ENCODE measurements around the gene DOCK3. TPM values are rescaled to one million over a fixed set of nuclear protein-coding genes. Genes with fewer than 3 reads are reported as not detected.

DOCK3 gene
- polyA plus RNA-seq, 2 of the 4 experiments (the other 2 are of a cell fraction) = 0.40 to 0.46 TPM

DNA sequence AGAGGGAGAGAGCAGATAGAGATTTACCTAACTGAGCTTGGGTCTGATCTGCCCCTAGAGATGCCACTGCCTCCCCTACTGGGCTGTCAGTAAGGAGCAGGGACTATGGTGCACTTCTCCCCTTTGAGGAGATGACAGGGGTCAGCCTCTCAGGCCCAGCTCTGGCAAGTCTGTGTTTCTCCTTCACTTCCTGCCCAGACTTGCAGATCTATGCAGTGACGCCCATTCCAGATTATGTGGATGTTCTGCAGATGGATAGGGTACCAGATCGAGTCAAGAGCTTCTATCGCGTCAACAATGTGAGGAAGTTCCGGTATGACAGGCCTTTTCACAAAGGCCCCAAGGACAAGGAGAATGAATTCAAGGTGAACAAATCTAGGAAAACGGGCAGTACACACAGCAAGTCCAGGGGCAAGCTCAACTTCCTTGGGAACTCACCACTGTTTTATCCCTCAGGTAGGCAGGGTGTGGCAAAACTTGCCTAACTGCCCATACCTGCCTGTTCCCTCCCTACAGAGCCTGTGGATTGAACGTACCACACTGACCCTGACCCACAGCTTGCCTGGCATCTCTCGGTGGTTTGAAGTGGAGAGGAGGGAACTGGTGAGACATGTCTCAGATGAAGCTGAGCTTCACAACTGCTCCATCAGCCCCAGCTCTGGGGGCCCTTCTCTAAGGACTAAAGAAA lies 681.3 kb downstream of the DOCK3 start:
- Histone ChIP-seq H3K9me3 (no peaks in the 10 kb centered on the region), H3K4me1 (no peaks in the 10 kb centered on the region), H3K27ac (no peak overlapping the region), H3K4me2 (no peak overlapping the region), H3K4me3 (no peak overlapping the region)
- ATAC-seq (no peak), FAIRE-seq (no peak), DNase-seq (ENCODE audit: low read depth in 1 of 2, low spot score in 1 of 2) (no peak)
- ChIA-PET POLR2A (no interaction called here), CTCF (interaction anchor here (0.7 to 1.3 kb wide), 3 partner anchors 11 to 363 kb away, joined by 3 to 4 read pairs (median 3); no protein-coding TSS in a partner anchor)
- WGBS (ENCODE audit: missing lambda C conversion rate) = 67% methylated on average over 8 of the region's 8 CpGs
- TF ChIP-seq, protein P1, sequence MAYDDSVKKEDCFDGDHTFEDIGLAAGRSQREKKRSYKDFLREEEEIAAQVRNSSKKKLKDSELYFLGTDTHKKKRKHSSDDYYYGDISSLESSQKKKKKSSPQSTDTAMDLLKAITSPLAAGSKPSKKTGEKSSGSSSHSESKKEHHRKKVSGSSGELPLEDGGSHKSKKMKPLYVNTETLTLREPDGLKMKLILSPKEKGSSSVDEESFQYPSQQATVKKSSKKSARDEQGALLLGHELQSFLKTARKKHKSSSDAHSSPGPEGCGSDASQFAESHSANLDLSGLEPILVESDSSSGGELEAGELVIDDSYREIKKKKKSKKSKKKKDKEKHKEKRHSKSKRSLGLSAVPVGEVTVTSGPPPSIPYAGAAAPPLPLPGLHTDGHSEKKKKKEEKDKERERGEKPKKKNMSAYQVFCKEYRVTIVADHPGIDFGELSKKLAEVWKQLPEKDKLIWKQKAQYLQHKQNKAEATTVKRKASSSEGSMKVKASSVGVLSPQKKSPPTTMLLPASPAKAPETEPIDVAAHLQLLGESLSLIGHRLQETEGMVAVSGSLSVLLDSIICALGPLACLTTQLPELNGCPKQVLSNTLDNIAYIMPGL (CRISPR knock-in tag; IDR thresholded peaks at IDR 0.05; ENCODE audit: borderline replicate concordance) = no peak
- TF ChIP-seq FOSL2 (IDR thresholded peaks at IDR 0.05) (no peak), FOSL2 (CRISPR knock-in tag; IDR thresholded peaks at IDR 0.05) (no peak), POLR2A (IDR thresholded peaks at IDR 0.05; ENCODE audit: low read length) (no peak), EHF (CRISPR knock-in tag; IDR thresholded peaks at IDR 0.05) (no peak), CHD2 (IDR thresholded peaks at IDR 0.05; ENCODE audit: low read length, partially characterized antibody) (no peak), MAZ (IDR thresholded peaks at IDR 0.05; ENCODE audit: borderline replicate concordance, low read depth, low read length) (no peak), EP300 (IDR thresholded peaks at IDR 0.05) (no peak), SREBF2 (IDR thresholded peaks at IDR 0.05) (no peak), CEBPB (IDR thresholded peaks at IDR 0.05) (no peak)
- TF ChIP-seq, protein P2, sequence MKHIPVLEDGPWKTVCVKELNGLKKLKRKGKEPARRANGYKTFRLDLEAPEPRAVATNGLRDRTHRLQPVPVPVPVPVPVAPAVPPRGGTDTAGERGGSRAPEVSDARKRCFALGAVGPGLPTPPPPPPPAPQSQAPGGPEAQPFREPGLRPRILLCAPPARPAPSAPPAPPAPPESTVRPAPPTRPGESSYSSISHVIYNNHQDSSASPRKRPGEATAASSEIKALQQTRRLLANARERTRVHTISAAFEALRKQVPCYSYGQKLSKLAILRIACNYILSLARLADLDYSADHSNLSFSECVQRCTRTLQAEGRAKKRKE (CRISPR knock-in tag; IDR thresholded peaks at IDR 0.05; ENCODE audit: low read depth) = no peak
- TF ChIP-seq, protein P3, sequence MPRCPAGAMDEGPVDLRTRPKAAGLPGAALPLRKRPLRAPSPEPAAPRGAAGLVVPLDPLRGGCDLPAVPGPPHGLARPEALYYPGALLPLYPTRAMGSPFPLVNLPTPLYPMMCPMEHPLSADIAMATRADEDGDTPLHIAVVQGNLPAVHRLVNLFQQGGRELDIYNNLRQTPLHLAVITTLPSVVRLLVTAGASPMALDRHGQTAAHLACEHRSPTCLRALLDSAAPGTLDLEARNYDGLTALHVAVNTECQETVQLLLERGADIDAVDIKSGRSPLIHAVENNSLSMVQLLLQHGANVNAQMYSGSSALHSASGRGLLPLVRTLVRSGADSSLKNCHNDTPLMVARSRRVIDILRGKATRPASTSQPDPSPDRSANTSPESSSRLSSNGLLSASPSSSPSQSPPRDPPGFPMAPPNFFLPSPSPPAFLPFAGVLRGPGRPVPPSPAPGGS (IDR thresholded peaks at IDR 0.05) = no peak
- TF ChIP-seq, protein P4, sequence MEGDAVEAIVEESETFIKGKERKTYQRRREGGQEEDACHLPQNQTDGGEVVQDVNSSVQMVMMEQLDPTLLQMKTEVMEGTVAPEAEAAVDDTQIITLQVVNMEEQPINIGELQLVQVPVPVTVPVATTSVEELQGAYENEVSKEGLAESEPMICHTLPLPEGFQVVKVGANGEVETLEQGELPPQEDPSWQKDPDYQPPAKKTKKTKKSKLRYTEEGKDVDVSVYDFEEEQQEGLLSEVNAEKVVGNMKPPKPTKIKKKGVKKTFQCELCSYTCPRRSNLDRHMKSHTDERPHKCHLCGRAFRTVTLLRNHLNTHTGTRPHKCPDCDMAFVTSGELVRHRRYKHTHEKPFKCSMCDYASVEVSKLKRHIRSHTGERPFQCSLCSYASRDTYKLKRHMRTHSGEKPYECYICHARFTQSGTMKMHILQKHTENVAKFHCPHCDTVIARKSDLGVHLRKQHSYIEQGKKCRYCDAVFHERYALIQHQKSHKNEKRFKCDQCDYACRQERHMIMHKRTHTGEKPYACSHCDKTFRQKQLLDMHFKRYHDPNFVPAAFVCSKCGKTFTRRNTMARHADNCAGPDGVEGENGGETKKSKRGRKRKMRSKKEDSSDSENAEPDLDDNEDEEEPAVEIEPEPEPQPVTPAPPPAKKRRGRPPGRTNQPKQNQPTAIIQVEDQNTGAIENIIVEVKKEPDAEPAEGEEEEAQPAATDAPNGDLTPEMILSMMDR (IDR thresholded peaks at IDR 0.05) = no peak

DNA sequence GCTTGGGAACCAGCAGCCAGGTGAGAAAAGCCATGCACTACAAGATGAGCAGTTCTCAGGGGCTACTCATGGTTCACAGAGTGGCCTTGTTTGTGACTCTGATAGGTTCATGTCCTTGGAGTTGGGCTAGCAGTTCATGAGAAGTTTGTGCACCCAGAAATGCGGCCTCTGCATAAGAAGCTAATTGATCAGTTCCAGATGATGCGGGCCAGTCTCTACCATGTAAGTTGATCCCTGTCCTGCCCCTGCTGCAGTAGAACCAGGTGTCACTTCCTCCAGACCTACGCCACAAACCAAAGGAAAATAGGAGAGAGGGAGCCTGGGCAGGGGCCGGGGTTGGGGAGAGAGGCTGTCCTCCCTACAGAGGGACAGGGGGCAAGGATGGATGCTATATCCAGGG lies 683.1 kb downstream of the DOCK3 start:
- no peaks in the 10 kb centered on the region for H3K4me1 ChIP-seq
- TF ChIP-seq NPAS2 (CRISPR knock-in tag; IDR thresholded peaks at IDR 0.05; ENCODE audit: borderline replicate concordance) (no peak), FOSB (CRISPR knock-in tag; IDR thresholded peaks at IDR 0.05) (no peak), MAZ (IDR thresholded peaks at IDR 0.05; ENCODE audit: borderline replicate concordance, low read depth, low read length) (no peak), MYC (IDR thresholded peaks at IDR 0.05; ENCODE audit: borderline replicate concordance, low read length) (no peak), HOXB13 (CRISPR knock-in tag; IDR thresholded peaks at IDR 0.05; ENCODE audit: low read depth) (no peak), KDM1A (IDR thresholded peaks at IDR 0.05; ENCODE audit: low read depth) (no peak), ZC3H11A (IDR thresholded peaks at IDR 0.05) (no peak), POLR2AphosphoS2 (conservative IDR thresholded peaks at IDR 0.05; ENCODE audit: low read length) (no peak), ZNF302 (CRISPR knock-in tag; IDR thresholded peaks at IDR 0.05) (no peak), RFX5 (IDR thresholded peaks at IDR 0.05) (no peak), CBX8 (IDR thresholded peaks at IDR 0.05) (no peak), RCOR1 (IDR thresholded peaks at IDR 0.05; ENCODE audit: low read depth, low read length) (no peak), FOSL2 (IDR thresholded peaks at IDR 0.05) (no peak), FOSL2 (CRISPR knock-in tag; IDR thresholded peaks at IDR 0.05) (no peak), SREBF2 (IDR thresholded peaks at IDR 0.05) (no peak), CBX2 (IDR thresholded peaks at IDR 0.05; ENCODE audit: borderline replicate concordance, low read depth) (no peak)
- TF ChIP-seq, protein P5, sequence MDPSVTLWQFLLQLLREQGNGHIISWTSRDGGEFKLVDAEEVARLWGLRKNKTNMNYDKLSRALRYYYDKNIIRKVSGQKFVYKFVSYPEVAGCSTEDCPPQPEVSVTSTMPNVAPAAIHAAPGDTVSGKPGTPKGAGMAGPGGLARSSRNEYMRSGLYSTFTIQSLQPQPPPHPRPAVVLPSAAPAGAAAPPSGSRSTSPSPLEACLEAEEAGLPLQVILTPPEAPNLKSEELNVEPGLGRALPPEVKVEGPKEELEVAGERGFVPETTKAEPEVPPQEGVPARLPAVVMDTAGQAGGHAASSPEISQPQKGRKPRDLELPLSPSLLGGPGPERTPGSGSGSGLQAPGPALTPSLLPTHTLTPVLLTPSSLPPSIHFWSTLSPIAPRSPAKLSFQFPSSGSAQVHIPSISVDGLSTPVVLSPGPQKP (IDR thresholded peaks at IDR 0.05; ENCODE audit: low read depth, low read length) = no peak
- TF ChIP-seq, protein P2 (CRISPR knock-in tag; IDR thresholded peaks at IDR 0.05; ENCODE audit: low read depth) = no peak
- ChIA-PET POLR2A (no interaction called here), CTCF (interaction anchor here (0.5 to 1.3 kb wide), 4 partner anchors 13 to 258 kb away, joined by 3 to 5 read pairs (median 4); no protein-coding TSS in a partner anchor)
- H3K27ac ChIP-seq = no peak overlapping the region
- FAIRE-seq (no peak), ATAC-seq (no peak), DNase-seq (ENCODE audit: low read depth in 1 of 2, low spot score in 1 of 2) (no peak)
- no peak overlapping the region for H3K4me3 ChIP-seq
- H3K9me3 ChIP-seq = no peaks in the 10 kb centered on the region
- no peak overlapping the region for H3K4me2 ChIP-seq
- 67% methylated on average over 3 of the region's 4 CpGs for WGBS (ENCODE audit: missing lambda C conversion rate)

Data from A549 (cell line).